GM21723 (cell line): ENCODE measurements around the gene DNAH3.

Experiments used
- ATAC-seq: cut with Tn5 transposase; IDR thresholded peaks from one replicate; pipeline ENCODE4 v1.9.1; 2021; ENCODE audit warnings: mild to moderate bottlenecking, moderate library complexity; ENCODE audit not compliant: unreplicated experiment

The DNAH3 gene

GRCh38 chr16:20886320-20886719 lies 264.3 kb downstream of the DNAH3 start:
- no peak for ATAC-seq

DNA sequence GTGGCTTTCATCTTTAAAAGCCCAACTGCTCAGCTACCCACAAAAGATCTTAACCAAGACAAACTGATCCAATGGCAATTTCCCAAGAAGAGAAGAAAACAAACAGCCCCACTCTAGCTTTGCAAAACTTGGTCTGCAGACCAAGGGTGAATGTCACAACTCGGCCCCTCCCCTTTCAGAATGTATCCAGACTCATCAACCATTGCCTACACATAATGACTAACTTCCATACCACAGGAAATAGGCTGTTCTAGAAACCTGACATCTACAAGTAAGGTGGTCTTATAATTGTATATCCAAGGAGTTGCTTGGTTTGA lies 266.4 kb downstream of the DNAH3 start:
- ATAC-seq: no peak

DNA sequence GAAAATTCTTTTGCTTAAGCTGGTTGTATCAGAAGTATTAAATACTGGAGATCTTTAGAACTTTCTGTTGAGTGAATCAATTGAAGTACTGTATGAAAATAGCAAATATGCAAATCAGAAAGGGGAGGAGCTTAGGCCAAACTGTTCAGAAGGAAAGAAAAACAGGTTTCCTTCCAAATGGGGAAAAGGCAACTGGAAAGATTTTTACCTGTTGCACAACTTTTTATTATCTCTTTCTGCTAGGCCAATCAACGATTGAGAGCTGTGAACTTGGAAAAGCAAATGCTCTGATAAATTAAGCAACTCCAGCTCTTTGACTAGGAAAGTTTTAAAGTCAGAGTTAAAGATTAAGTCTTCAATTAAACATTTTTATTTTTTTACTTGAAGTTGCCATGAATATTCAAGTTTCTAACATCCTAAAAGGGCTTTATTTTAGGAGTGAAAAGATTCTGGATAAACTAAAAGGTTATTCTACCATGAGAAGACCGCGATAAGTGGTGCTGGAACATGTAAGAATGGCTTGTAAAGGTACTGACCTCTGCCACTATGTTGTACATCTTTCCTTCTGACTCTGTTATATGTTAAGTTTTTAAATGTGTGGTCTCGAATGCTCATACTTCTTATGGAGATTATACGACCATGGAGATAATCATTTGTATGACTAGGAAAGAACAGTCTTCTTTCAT lies 266.9 kb downstream of the DNAH3 start:
- no peak for ATAC-seq
